NCI-H128 (cell line): ENCODE results near the gene TCERG1L.
"Not testable (repeated sequence)": the region's sequence is repeated elsewhere in the genome, so short reads cannot be mapped to it uniquely, and the experiment has no call there.

Experiments used
- DNase-seq: peaks from one replicate; lab custom pipeline; 2025; ENCODE audit not compliant: unreplicated experiment; lab: John Stamatoyannopoulos, UW

TCERG1L gene

DNA sequence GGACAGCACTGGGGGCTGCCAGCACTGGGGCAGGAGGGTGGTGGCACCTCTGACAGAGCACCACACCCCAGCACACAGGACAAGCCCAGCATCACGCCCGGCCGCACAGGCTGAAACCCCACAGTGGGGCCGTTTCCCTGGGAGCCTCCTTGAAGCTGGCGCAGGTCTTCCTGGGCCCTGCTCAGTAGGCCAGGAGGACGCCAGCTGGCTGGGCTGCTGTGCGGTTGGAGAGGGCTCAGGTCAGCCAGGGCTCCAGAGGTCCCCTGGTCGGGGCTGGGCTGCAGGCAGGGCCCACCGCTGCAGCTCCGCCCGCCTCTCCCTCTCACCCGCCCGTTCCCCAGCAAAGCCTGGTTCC, 137.3 kb downstream of the TCERG1L start:
- DNase-seq, result no peak

DNA sequence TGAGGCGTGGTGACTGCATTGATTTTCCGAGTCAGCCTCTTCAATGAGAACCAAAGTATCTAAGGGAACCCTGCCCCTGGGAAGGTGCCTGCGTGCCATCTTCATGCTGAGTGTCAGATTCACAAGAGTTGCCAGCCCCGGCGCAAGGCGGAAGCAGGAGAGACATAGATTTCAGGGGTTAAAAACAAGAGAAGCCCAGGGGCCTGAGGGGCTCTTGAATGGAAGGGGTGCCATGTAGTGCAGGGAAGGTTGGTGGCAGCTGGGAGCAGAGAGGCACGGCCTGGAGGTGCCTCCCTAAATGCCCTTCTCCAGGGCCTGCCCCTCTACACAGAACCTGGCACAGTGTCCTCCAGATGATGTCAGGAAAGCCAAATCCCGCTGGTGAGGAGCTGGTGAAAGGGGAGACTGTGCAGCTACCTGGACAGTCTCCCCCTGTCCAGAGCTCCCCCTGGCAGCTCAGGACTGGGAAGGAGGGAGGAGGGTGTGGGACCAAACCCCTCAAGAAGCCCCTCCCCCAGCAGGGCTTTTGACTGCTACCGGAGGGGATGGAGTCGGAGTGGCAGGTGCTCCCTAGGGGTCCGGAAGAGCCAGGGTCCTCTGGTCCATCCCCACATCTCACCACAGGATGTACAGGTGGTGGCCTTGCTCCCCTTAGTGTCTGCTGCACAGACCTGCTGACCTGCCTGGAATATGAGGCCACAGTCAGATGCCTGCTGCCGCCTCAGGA, 137.9 kb downstream of the TCERG1L start:
- no peak for DNase-seq

DNA sequence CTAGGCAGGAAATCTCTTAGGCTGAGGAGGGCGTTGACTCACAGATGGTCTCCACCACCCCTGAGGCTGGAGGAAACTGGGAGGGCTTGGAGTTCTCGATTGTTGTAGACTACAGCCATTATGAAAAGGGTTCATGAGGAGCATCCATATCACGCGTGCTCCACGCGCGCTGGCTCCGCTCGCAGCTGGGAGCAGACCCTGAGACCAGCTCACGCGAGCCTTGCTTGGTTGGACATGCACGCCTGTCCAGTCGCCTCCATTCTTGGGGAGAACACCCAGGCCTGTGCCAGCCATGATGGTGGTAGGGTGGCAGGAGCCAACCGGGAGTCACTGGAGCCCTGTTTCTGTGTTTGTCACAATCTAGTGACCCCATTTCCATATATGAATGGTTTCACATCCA, 139.1 kb downstream of the TCERG1L start:
- no peak for DNase-seq

DNA sequence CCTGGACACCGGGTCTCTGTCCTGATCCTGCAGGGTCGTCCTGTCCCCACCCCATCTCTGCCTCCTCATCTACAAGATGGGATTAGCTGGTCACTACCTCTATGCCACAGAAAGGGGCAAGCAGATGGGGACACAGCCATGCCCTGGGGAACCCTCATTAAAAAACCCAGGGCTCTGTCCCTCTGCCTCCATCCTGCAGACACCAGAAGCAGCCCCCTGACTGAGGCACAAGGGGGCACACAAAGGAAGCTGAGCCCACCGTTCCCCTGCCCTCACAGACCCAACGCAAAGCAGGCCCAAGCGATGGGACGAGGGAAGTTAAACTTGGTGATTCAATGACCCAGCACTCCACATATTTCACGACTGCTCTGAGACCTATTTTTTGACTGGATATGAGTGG, 142.4 kb downstream of the TCERG1L start:
- no peak for DNase-seq

DNA sequence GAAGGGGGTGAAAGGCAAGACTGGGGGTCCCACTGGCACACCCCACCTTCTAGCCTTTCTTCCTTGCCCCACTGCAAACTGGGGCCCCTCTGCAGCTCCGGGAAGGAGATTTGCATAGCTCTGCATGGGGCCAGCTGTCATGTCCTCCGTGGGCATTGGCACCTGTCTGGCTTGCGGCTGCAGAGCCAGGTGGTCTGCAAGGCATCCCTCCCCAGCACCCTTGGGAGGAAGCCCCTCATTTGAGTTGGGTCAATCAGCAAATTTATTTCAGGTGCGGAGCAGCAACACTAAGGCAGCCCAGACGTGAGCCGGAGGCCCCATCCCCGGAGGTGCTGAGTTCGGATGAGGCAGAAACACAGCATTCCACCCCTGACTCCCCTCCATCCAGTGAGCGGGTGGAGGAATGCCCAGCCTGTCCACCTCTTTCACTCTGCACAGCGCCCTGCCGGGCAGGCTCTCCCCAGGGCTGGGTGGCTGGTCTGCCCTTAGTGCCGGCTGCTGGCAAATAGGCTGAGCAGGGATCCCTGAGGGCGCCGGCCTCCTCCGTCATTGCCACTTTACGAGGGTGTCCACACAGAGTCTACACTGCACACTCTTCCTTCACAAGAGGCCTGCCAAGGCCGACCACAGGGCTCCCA, 143.2 kb downstream of the TCERG1L start:
- no peak for DNase-seq

DNA sequence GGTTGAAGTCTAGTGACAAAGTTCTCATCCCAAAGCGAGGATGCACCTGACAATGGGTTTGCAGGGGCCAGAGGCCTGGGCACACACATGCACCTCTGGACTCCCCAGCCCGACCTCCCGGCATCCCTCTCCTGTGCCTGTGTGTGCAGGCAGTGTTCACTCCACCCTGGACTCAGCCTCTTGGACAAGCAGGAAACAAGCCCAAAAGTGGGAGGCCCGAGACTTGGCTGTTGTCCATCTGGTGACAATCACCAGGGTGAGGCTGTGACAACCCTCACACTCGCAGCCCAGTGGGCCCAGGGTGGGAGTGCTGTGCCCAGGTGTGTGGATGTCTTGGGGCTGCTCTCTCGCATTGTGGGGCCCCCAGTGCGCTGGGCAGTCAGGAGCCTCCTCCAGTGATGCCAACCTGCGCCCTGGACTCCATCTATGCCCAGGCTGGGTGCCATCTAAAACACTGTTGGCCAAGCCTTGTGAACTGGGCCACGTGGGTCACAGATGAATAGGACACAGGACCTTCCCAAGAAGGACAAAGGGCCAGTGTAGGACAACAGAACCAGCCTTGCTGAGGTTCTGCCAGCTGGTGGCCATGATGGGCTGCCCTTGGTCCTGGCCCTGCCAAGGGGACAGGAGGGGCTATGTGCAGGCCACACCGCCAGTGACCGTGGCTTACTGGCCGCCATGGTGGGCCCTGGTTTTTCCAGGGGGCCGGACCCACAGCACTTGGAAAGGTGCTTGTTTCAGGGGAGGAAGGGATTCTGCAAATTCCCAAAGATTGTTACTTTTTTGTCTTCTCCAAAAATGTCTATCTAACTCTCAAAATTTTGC, 144.3 kb downstream of the TCERG1L start:
- DNase-seq, result no peak

DNA sequence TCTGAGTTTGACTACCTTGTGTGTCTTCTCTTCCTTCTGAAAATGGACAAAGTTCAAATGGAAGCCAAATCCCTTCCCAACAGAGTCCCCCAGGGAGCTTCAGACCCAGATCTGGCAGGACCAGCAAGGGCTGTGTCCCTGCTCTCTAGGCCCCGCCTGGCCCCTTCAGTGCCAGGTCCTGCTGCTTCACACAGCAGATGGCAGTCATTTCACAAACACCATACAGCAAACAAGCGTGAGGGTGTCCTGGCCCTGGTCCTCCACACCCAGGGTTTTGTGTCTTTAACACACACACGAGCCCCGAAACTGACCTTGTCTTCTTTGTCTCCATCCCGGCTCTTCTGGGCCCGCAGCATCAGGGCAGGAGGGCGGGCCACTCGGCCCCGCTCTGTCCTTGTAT, 145.0 kb downstream of the TCERG1L start:
- no peak for DNase-seq

DNA sequence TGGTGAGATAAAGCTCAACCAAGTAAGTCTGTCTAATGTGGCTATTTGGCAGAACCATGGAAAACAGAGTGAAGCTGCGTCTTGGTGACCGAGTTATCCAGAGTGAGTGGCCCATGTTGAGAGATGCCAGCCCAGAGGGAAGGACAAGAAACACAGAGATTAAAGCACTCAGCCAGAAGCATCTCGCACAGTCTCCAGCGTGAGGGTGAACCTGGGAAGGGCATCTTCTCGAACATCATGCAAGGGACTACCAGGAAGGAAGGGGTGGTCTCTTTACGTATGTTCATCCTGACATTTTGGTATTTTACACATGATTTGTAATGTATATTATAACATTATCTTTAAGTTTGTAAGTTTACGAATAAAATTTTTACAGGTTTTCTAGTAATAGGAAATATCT, 146.4 kb downstream of the TCERG1L start:
- DNase-seq, result no peak

DNA sequence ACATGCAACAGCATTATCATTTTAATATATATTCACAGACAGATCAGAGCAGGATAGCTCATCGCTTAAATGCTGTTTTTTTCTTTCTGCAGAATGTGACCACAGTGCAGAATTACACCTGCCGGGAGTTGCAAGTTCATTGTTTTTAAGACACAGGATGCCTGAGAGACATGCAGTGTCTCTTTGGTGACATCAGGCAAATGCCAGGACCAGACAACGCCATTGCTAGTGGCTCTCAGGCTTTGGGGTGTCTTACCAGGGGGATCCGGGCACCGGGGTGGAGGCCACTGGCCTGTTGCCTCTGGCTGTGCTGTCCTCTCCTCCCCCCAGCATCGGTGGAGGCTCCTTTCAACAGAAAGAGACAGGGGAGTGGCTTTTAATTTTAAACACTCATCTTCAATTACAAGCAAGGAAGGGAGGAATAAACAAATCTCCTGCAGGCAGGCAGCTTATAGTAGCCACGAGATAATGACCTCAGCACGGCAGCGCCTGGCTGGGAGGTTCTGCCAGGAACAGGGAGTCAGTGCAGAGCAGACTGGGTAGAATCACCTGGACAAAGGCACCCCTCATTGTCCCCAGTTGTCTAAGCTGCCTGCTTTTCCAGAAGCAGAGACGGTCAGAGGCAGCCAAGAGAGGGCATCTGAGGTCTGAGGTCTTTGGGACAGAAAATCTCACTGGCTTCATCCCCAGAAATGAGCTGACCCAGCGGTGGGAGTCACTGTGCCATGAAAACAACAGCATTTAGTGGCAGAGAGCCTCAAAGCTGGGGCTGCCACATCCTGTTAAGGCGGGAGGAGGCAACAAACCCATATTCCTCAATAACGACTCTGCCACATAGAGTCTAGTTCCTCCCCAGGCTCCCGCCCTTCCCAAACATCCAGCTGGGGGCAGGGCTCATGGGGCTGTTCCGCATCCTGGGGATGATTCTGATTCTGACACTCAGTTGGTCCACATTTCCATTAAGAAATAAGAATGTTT, 148.4 kb downstream of the TCERG1L start:
- DNase-seq, result no peak

DNA sequence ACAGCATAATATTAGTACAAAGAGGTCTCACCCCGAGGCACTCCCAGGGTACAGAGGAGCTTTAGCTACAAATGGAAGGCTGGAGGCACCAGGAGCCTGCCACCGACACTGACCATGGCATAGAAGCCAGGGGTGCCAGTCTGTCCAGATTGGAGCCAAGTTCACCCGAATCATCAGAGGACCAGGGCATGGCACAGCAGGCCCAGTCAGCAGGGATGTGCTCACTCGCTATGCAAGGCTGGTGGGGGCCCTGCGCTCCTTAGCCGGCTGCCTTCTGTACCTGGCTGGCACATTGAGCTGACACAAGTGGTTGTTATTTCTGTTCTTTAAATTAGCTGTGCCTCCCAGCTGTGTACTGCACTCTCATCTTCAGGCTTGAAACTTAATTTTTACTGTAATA, 149.3 kb downstream of the TCERG1L start:
- no peak for DNase-seq

DNA sequence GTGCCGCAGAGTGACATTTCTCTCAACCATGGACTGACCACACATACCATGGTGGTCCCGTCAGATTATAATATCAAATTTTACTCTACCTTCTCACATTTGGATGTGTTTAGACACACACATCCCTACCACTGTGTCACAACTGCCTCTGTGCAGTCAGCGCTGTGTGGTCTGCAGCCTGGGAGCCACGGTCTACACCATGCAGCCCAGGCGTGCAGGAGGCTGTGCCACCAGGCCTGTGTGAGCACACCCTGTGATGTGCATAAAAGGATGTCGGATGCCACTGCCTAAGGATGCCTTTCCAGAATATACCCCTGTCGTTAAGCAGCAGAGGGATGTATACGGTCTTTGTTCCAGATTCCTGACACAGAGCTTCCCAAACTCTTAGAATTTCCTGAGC, 150.4 kb downstream of the TCERG1L start:
- DNase-seq, result no peak

DNA sequence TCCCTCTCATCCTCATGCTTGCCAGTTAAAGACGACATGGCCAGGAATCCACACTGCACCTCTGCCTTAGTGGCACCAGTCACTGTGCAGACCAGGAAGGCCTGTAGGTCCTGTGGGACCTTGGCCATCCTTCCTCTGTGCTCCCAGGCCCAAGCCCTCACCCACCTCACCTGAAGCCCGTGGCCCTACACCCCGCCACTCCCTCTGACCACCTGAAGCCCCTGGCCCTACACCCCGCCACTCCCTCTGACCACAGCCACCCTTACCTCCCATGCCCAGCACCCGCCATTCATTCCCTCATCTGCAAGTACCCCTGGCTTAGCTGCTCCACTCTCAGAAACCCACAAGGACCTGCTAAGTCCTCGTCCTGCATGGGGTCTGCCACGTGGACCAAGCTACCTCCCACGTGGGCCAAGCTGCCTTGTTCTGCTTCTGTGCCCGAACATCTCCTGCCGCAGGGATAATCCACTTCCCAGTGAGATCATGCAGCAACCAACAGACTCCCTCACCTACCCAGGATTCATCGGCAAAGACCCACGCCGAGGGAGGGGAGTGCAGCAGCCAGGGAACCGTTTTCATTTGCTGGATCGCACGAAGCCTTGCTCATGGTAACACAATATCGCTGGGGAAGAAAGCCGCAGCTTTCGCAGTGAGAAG, 151.2 kb downstream of the TCERG1L start:
- DNase-seq, result no peak

DNA sequence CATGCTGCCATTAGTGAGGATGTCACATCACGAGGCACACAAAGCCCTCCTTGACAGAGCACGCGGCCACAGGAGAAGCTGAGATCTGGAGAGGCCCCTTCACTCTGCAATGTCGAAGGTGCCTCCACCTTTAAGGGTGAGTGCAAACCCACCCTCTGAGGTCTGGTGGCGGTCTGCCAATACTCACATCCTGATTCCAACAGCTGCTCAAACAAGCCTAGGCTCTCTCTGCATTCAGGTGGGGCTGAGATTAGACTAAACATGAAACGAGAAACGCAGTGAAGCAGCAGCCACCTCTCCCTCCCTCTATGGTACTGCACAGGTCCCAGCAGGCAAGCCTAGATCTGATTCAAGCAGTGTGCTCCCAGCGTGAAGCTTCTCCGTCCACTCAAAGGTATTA, 151.8 kb downstream of the TCERG1L start:
- DNase-seq, result no peak

DNA sequence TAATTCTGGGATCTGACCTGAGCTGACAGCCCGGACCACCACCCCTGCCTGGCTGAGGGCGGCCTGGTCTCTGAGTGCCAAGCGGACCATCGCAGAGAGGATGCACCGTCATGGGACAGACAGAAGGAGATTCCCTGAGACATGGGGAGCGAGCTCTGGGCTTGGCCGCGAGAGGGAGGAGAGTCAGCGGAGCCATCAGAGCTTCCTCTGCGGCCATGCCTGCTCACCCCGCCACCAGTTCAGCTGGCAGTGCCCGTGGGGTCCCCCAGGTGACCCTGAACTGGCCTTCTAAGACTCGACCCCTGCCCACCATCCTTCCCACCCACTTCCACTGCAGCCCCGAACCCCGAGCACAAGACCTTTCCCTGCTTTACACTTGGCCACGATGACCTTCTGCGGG, 152.8 kb downstream of the TCERG1L start:
- no peak for DNase-seq

DNA sequence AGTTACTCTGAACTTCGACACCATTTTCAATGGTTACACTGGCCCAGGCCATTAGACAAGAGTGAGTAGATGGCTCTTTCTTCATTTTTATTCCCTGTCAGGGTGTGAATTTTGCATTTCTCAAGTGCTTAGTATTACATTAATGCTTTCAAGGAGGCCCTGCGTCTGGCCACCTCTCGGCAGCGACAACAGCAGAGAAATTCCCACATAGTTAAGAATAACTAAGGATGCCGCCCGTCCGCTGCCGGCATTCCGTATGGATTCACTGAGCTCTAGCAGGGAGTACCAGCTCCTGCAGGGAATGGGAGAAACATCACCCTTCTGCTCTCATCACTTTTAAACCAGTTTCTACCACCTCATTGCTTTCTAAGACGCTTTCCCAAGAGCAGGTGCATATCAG, 153.6 kb downstream of the TCERG1L start:
- DNase-seq, result no peak

DNA sequence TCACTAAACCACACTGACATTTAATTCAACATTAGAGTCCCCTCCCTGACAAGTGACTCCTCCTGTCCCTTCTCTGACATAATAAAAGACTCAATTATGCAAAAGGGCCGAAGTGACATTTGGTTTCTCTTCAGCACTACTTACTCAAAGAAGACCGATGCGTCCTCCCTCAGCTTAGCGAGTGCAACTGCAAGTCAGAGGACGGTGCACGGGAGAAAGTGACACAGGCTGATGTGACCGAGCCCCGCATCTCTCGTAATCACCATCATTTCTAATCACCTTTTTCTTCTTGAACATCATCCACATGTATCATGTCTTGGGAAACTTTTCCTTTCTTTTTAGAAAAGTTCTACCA, 155.7 kb downstream of the TCERG1L start:
- no peak for DNase-seq

DNA sequence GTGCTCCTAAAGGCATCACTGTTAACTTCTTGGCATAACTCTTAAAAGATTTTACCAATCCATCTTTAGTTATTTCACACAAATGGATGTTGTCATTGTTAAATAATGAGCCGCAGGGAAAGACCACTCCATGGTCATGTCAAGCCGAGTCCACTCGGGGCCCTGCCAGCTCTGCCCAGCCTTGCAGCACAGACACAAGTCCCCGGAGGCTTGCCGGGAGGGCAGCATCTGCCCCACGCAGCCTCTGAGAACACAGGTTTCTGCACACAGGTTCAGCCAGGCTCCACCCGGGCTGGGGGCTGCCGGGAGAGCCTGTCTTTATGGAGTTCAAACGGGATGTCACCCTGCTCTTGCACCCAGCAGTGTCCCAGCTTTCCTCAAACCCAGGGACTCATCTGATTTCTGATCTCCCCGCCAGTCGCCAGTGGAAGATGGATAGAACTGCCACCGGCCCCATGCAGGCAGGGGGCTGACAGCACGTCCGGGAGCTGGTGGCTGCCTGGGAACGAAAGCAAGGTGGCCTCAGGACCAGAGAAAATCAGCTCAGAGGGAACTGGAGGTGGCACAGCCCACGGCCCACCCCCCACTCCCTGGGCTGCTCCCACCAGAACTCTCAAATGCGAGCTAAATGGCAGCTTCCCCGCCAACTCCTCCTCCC, 156.2 kb downstream of the TCERG1L start:
- DNase-seq, result no peak

DNA sequence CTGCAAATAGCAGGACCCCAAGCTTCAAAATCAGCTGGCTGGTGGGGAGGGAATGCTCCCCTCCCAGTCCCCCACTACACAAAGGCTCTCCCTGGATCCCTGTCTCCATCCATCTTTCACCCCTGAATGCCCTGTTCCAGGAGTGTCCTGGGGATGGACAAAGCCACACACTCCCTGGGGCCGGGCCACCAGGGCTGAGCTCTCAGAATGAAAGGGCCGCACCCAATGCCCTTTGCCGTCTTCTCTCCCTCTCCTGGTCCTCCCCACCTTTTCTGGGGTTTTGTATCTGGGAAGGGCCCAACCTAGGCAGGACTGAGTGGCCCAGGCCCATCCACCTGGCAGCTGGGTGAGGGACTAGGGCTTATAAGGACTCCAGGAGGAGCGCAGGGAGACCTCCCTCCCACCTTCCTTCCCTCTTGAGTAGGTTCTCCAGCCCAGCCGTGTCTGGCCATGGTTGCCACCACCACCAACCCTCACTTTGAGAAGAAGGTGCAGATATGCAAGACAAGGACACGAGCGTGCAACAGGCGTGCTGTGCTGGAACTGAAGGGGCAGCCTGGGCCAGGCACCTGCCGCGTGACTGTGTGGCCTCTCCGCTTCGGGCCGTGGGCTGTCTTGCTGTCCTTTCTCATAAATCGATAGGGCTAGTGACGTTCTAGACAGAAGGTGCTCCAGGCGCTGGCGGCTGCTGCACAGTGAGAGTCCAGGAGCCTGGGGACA, 157.1 kb downstream of the TCERG1L start:
- DNase-seq, result no peak

DNA sequence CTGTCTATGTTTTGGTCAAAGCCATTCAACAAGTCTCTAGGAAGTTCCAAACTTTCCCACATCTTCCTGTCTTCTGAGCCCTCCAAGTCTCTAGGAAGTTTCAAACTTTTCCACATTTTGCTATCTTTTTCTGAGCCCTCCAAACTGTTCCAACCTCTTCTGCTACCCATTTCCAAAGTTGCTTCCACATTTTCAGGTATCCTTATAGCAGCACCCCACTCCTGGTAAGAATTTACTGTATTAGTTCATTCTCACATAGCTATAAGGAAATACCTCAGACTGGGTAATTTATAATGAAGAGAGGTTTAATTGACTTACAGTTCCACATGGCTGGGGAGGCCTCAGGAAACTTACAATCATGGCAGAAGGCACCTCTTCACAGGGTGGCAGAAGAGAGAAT, 159.1 kb downstream of the TCERG1L start:
- DNase-seq, result not testable (repeated sequence)
